GM12878 (cell line): ENCODE data around the gene ACACA. TPM values are rescaled to one million over a fixed set of nuclear protein-coding genes. Genes with fewer than 3 reads are reported as not detected.

ENCODE experiments used
- CBFB ChIP-seq: IDR thresholded peaks from 2 replicates; pipeline ENCODE4 v1.6.1; 2016; ENCODE audit warnings: antibody characterized with exemption, low read depth
- CREB1 ChIP-seq: IDR thresholded peaks from 2 replicates; pipeline ENCODE4 v1.6.1; 2012; ENCODE audit warnings: low read depth, mild to moderate bottlenecking, inconsistent platforms
- CTCF ChIP-seq, 3 experiments: IDR thresholded peaks in 2 of 3; conservative IDR thresholded peaks in 1 of 3; 2 replicates each; pipeline ENCODE4 v1.5.1; 2011; ENCODE audit warnings: low read depth in 3 of 3, low read length in 3 of 3, mild to moderate bottlenecking in 3 of 3, control low read depth in 2 of 3, moderate library complexity in 2 of 3, inconsistent platforms in 1 of 3, mixed read lengths in 1 of 3; ENCODE audit not compliant: control insufficient read depth in 2 of 3, insufficient read depth in 1 of 3; ENCODE audit errors: extremely low read depth in 1 of 3
- GABPA ChIP-seq: IDR thresholded peaks from 2 replicates; pipeline ENCODE4 v1.6.1; 2014; ENCODE audit warnings: antibody characterized with exemption, low read depth, mild to moderate bottlenecking, inconsistent platforms
- IRF5 ChIP-seq: fragments of 450-650 bp; IDR thresholded peaks from 2 replicates; pipeline ENCODE4 v1.6.1; 2017; ENCODE audit warnings: borderline replicate concordance
- JUNB ChIP-seq: IDR thresholded peaks from 2 replicates; pipeline ENCODE4 v1.6.1; 2016; ENCODE audit warnings: antibody characterized with exemption, mild to moderate bottlenecking
- KAT2A ChIP-seq: conservative IDR thresholded peaks from 2 replicates; pipeline ENCODE4 v1.6.1; 2011; ENCODE audit warnings: low read depth, low read length; ENCODE audit not compliant: control insufficient read depth
- PAX8 ChIP-seq: fragments of 450-650 bp; IDR thresholded peaks from 2 replicates; pipeline ENCODE4 v1.6.1; 2017; ENCODE audit warnings: mild to moderate bottlenecking, moderate library complexity
- PKNOX1 ChIP-seq: fragments of 450-650 bp; IDR thresholded peaks from 2 replicates; pipeline ENCODE4 v1.6.1; 2016; ENCODE audit warnings: mild to moderate bottlenecking
- RAD21 ChIP-seq: IDR thresholded peaks from 2 replicates; pipeline ENCODE4 v1.6.1; 2011; ENCODE audit warnings: mild to moderate bottlenecking, low read depth, low read length, moderate library complexity; ENCODE audit not compliant: insufficient read depth
- WRNIP1 ChIP-seq: IDR thresholded peaks from 2 replicates; pipeline ENCODE4 v1.6.1; 2011; ENCODE audit warnings: low read depth, low read length, improper control_type of control experiment, borderline replicate concordance
- polyA plus RNA-seq, 11 experiments: library from polyadenylated mRNA; depleted of rRNA in 4 of 11; unstranded in 6 of 11; stranded (reverse) in 5 of 11; fragments of >200 nt; fragmentation: Nextera tagmentation in 4 of 11; fragmentation: Illumina TruSeq in 1 of 11; extraction: Ambion mirVana in 4 of 11; extraction: Trizol in 1 of 11; gene quantifications; 1 replicate in 1 of 11; 2 replicates in 10 of 11; pipeline versions ENCODE4 v1.2.1 to v1.2.3, GENCODE V29; 2011 to 2016; ENCODE audit warnings: inconsistent platforms in 2 of 11, missing spikeins in 2 of 11, low read depth in 1 of 11
- total RNA-seq, 4 experiments: library from RNA; depleted of rRNA in 3 of 4; stranded (reverse); fragments of >200 nt in 3 of 4; fragmentation: Illumina TruSeq in 1 of 4; extraction: Trizol in 1 of 4; gene quantifications; 2 replicates each; pipeline versions ENCODE4 v1.2.1 to v1.2.3, GENCODE V29; 2013 to 2021

Gene ACACA
- total and polyA plus RNA-seq, 10 of the 15 experiments (the other 5 are each of a cell fraction or from before 2014, with no cell fraction given) = 12.9 to 74.2 (median 32.0) TPM

- TF ChIP-seq KAT2A (no peak), CTCF (IDR thresholded peaks at IDR 0.05 in 2 of 3, conservative IDR thresholded peaks at IDR 0.05 in 1 of 3; ENCODE audit: control insufficient read depth in 2 of 3, extremely low read depth in 1 of 3, insufficient read depth in 1 of 3, low read depth in 3 of 3, low read length in 3 of 3) (no peak), CREB1 (0 out of 2 replicates have a peak, but pooled peaks have one; percentile 10), RAD21 (no peak), JUNB (peak; percentile 90), IRF5 (no peak), CBFB (0 out of 2 replicates have a peak, but pooled peaks have one; percentile 33), PKNOX1 (no peak), WRNIP1 (no peak), PAX8 (no peak), GABPA (no peak)
Observed at GRCh38 chr17:37392024-37392590, 14.5 kb downstream of the ACACA start (continued).
